ENCODE measurements around the gene CHTF18. TPM values are rescaled to one million over a fixed set of nuclear protein-coding genes. Genes with fewer than 3 reads are reported as not detected.

The CHTF18 gene
- total RNA-seq, 2 experiments from 2014 or later: 30.7 to 31.1 TPM

DNA sequence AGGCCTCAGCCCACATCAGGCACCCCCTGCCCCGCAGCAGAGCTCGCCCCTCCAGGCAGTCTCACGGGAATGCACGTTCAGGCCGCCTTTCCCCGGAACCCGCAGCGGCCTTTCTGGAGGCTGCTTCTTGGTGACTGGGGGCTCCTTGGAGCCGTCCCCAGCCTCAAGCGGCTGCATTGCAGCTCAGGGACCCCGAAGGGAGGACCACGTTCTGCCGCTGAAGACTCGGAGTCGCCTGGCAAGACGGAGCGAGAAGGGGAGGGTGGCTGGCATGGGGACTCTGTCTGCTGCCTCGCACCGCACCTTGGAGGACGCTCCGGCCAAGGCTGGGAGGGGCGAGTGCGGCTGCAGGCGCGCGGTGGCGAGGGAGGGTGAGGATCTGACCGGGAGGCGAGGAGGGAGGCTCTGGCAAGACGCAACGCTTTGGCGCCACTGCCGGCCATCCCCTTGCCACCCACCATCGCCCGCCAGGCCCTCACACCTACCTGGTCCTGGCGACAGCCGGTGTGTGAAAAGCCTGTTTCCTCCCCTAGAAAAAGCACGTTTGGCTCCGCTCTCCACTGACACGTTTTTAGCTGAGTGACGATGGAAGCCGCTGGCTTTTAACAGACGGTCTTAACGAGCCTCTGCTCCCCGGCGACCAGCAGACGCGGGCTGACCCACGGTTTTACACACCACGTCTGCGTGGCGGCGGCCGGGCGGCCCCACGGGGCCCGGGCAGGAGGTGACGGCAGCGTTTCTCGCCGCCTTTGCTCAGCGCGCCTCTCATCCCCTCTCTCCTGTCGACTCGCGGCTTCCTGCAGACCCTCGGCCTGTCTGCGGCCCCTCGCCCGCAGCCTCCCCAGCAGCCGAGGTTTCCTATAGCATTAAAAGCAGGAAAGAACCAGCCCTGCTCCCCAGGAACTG is 28.8 kb downstream of the CHTF18 start:
- H3K27me3 ChIP-seq (ENCODE audit: control insufficient read depth in 1 of 2, insufficient read depth in 2 of 2, low read length in 2 of 2): peaks cover 20 to 43% of the 10 kb centered on the region in 2 experiments
- no peak for ATAC-seq (ENCODE audit: poor library complexity)
- H3K9me3 Mint-ChIP-seq: no peaks in the 10 kb centered on the region

DNA sequence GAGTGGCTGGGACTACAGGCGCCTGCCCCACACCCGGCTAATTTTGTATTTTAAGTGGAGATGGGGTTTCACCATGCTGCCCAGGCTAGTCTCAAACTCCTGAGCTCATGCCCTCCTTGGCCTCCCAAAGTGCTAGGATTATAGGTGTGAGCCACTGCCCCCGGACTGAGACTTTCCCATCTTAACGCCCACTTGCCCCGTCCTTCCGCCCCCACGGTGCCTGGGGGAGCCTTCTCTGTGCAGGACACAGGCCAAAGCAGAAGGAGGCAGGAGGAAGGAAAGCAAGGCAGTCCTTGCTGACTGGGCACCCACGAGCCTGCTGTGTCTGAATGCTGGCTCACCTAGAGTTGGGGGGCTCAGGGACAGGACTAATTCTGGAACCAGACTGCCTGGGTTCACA is 29.7 kb downstream of the CHTF18 start:
- H3K4me1 ChIP-seq (ENCODE audit: insufficient read depth, low read length): peaks cover 22% of the 10 kb centered on the region
- no peak overlapping the region for H3K27ac ChIP-seq (ENCODE audit: low read depth in 1 of 2, low read length in 2 of 2)
- peaks cover 0 to 29% of the 10 kb centered on the region in 2 experiments for H3K9me3 ChIP-seq (ENCODE audit: control insufficient read depth in 1 of 2, insufficient read depth in 1 of 2, low read length in 2 of 2)
- no peak overlapping the region for H3K4me3 Mint-ChIP-seq
- DNase-seq: no peak
- H3K27me3 Mint-ChIP-seq: peaks cover 33% of the 10 kb centered on the region
- peaks cover 14 to 37% of the 10 kb centered on the region in 2 experiments for H3K27me3 ChIP-seq (ENCODE audit: control insufficient read depth in 1 of 2, insufficient read depth in 2 of 2, low read length in 2 of 2)
- intact Hi-C loops (cut with DNase I, micrococcal nuclease): loop anchor here in 1 of 2 experiments (10.0 kb wide), 1 partner anchor 377 kb away; no protein-coding TSS in a partner anchor
- TF ChIP-seq, protein P1, sequence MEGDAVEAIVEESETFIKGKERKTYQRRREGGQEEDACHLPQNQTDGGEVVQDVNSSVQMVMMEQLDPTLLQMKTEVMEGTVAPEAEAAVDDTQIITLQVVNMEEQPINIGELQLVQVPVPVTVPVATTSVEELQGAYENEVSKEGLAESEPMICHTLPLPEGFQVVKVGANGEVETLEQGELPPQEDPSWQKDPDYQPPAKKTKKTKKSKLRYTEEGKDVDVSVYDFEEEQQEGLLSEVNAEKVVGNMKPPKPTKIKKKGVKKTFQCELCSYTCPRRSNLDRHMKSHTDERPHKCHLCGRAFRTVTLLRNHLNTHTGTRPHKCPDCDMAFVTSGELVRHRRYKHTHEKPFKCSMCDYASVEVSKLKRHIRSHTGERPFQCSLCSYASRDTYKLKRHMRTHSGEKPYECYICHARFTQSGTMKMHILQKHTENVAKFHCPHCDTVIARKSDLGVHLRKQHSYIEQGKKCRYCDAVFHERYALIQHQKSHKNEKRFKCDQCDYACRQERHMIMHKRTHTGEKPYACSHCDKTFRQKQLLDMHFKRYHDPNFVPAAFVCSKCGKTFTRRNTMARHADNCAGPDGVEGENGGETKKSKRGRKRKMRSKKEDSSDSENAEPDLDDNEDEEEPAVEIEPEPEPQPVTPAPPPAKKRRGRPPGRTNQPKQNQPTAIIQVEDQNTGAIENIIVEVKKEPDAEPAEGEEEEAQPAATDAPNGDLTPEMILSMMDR (IDR thresholded peaks at IDR 0.05): no peak
- ChIA-PET CTCF (no interaction called here), POLR2A (no interaction called here)
- H3K27ac Mint-ChIP-seq: no peak overlapping the region
- H3K36me3 ChIP-seq (ENCODE audit: insufficient read depth, low read length): no peaks in the 10 kb centered on the region
- H3K9me3 Mint-ChIP-seq: no peaks in the 10 kb centered on the region
- no peak overlapping the region for H3K4me3 ChIP-seq (ENCODE audit: low read length)
- no peak for ATAC-seq (ENCODE audit: poor library complexity)
- no peaks in the 10 kb centered on the region for H3K36me3 Mint-ChIP-seq (ENCODE audit: low read depth)
- peaks cover 11% of the 10 kb centered on the region for H3K4me1 Mint-ChIP-seq (ENCODE audit: low read depth)

More for the DNA sequence above, 28.8 kb downstream of the CHTF18 start:
- peaks cover 11% of the 10 kb centered on the region for H3K4me1 Mint-ChIP-seq (ENCODE audit: low read depth)
- Histone ChIP-seq H3K27ac (ENCODE audit: low read depth in 1 of 2, low read length in 2 of 2) (no peak overlapping the region), H3K9me3 (ENCODE audit: control insufficient read depth in 1 of 2, insufficient read depth in 1 of 2, low read length in 2 of 2) (peaks cover 0 to 29% of the 10 kb centered on the region in 2 experiments), H3K4me1 (ENCODE audit: insufficient read depth, low read length) (peaks cover 23% of the 10 kb centered on the region), H3K4me3 (ENCODE audit: low read length) (no peak overlapping the region), H3K36me3 (ENCODE audit: insufficient read depth, low read length) (no peaks in the 10 kb centered on the region)
- no peak overlapping the region for H3K4me3 Mint-ChIP-seq
- DNase-seq: no peak
- no peaks in the 10 kb centered on the region for H3K36me3 Mint-ChIP-seq (ENCODE audit: low read depth)
- intact Hi-C loops (cut with DNase I, micrococcal nuclease): loop anchor here in 1 of 2 experiments (10.0 kb wide), 1 partner anchor 378 kb away; no protein-coding TSS in a partner anchor
- no peak overlapping the region for H3K27ac Mint-ChIP-seq
- peaks cover 38% of the 10 kb centered on the region for H3K27me3 Mint-ChIP-seq
- POLR2A ChIA-PET: no interaction called here
- CTCF ChIA-PET: no interaction called here
- TF ChIP-seq, protein P1 (IDR thresholded peaks at IDR 0.05): no peak

DNA sequence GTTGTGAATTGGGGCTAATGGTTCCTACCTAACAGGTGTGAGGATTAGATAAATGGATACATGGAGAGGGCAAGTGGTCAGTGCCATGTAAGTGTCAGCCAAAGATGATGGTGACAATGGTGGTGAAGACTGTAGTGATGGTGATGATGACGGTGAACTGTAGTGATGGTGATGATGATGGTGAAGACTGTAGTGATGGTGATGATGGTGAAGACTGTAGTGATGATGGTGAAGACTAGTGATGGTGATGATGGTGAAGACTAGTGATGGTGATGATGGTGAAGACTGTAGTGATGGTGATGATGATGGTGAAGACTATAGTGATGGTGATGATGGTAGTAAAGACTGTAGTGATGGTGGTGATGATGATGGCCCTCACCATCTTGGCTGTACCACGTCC is 30.2 kb downstream of the CHTF18 start:
- peaks cover 36% of the 10 kb centered on the region for H3K27me3 Mint-ChIP-seq
- Histone ChIP-seq H3K4me3 (ENCODE audit: low read length) (no peak overlapping the region), H3K4me1 (ENCODE audit: insufficient read depth, low read length) (peaks cover 19% of the 10 kb centered on the region), H3K9me3 (ENCODE audit: control insufficient read depth in 1 of 2, insufficient read depth in 1 of 2, low read length in 2 of 2) (peaks cover 0 to 29% of the 10 kb centered on the region in 2 experiments), H3K27ac (ENCODE audit: low read depth in 1 of 2, low read length in 2 of 2) (no peak overlapping the region), H3K27me3 (ENCODE audit: control insufficient read depth in 1 of 2, insufficient read depth in 2 of 2, low read length in 2 of 2) (peaks cover 11 to 35% of the 10 kb centered on the region in 2 experiments), H3K36me3 (ENCODE audit: insufficient read depth, low read length) (no peaks in the 10 kb centered on the region)
- TF ChIP-seq, protein P1 (IDR thresholded peaks at IDR 0.05): no peak
- no peak overlapping the region for H3K4me3 Mint-ChIP-seq
- CTCF ChIA-PET: no interaction called here
- POLR2A ChIA-PET: no interaction called here
- no peak overlapping the region for H3K27ac Mint-ChIP-seq
- ATAC-seq (ENCODE audit: poor library complexity) (no peak), DNase-seq (no peak)
- peaks cover 11% of the 10 kb centered on the region for H3K4me1 Mint-ChIP-seq (ENCODE audit: low read depth)
- no peaks in the 10 kb centered on the region for H3K36me3 Mint-ChIP-seq (ENCODE audit: low read depth)
- H3K9me3 Mint-ChIP-seq: no peaks in the 10 kb centered on the region
- intact Hi-C loops (cut with DNase I, micrococcal nuclease): loop anchor here in 1 of 2 experiments (10.0 kb wide), 1 partner anchor 376 kb away; no protein-coding TSS in a partner anchor

Data from CD4-positive, alpha-beta T cell (primary cell).